Panc1 (cell line): ENCODE measurements around the gene UGT1A4. TPM values are rescaled to one million over a fixed set of nuclear protein-coding genes. Genes with fewer than 3 reads are reported as not detected.

Experiments used
- ATAC-seq: fragments of 200-7000 bp; cut with Tn5 transposase; 2 replicates; pipeline ENCODE4 v1.9.1; 2020; ENCODE audit warnings: mild to moderate bottlenecking, moderate library complexity
- BruUV-seq: library from RNA; stranded (reverse); fragments of 400-500 nt; replicated peaks from 2 replicates; lab custom pipeline; 2021; lab: Mats Ljungman, UMichigan
- CTCF ChIA-PET: fragments of 300-600 bp; sonication (Branson Sonifier 250); formaldehyde crosslinking; loops from one replicate; lab custom pipeline; 2022; ENCODE audit warnings: antibody characterized with exemption; lab: Charles Lee
- POLR2A ChIA-PET: fragments of 300-600 bp; sonication (Branson Sonifier 250); formaldehyde crosslinking; loops from one replicate; lab custom pipeline; 2022; ENCODE audit warnings: antibody characterized with exemption; lab: Charles Lee
- DNase-seq: peaks from one replicate; pipeline ENCODE4 v3.0.0-alpha.2; 2010; ENCODE audit warnings: low read depth, low spot score
- H3K27ac ChIP-seq: 2 replicates; pipeline ENCODE4 v1.5.1; 2011; ENCODE audit warnings: mild to moderate bottlenecking, low read length, inconsistent platforms
- H3K27me3 ChIP-seq: fragments of 200-500 bp; sonication (Bioruptor generic); 2 replicates; pipeline ENCODE4 v1.6.0; 2014; ENCODE audit warnings: low read length, inconsistent platforms; ENCODE audit not compliant: control insufficient read depth, insufficient read depth
- H3K36me3 ChIP-seq: fragments of 200-500 bp; sonication (Bioruptor generic); 2 replicates; pipeline ENCODE4 v1.5.1; 2014; ENCODE audit warnings: inconsistent platforms, mild to moderate bottlenecking, low read length, moderate library complexity; ENCODE audit not compliant: control insufficient read depth, insufficient read depth
- H3K4me1 ChIP-seq: 2 replicates; pipeline ENCODE4 v1.5.1; 2011; ENCODE audit warnings: inconsistent platforms, mild to moderate bottlenecking, low read length, moderate library complexity; ENCODE audit not compliant: control insufficient read depth, insufficient read depth
- H3K4me3 ChIP-seq, 2 experiments: 2 replicates each; pipeline ENCODE4 v1.5.1; 2011 to 2012; ENCODE audit warnings: low read depth in 2 of 2, low read length in 2 of 2, mild to moderate bottlenecking in 2 of 2, inconsistent platforms in 1 of 2, moderate library complexity in 1 of 2
- H3K9me3 ChIP-seq: fragments of 200-500 bp; sonication (Bioruptor generic); 2 replicates; pipeline ENCODE4 v1.5.1; 2014; ENCODE audit warnings: low read depth, mild to moderate bottlenecking, inconsistent platforms, low read length, moderate library complexity; ENCODE audit not compliant: control insufficient read depth, insufficient read depth
- CTCF ChIP-seq: fragments of 450-650 bp; IDR thresholded peaks from 2 replicates; pipeline ENCODE4 v1.5.1; 2017; ENCODE audit warnings: mild to moderate bottlenecking
- POLR2AphosphoS5 ChIP-seq: IDR thresholded peaks from 2 replicates; pipeline ENCODE4 v1.6.1; 2012; ENCODE audit warnings: mild to moderate bottlenecking, low read depth, low read length, moderate library complexity
- REST ChIP-seq, 2 experiments: IDR thresholded peaks; 2 replicates each; pipeline ENCODE4 v1.6.1; 2011 to 2012; ENCODE audit warnings: low read depth in 2 of 2, control low read depth in 1 of 2, low read length in 1 of 2, mild to moderate bottlenecking in 1 of 2, moderate library complexity in 1 of 2; ENCODE audit not compliant: insufficient read depth in 1 of 2
- SIN3A ChIP-seq: IDR thresholded peaks from 2 replicates; pipeline ENCODE4 v1.6.1; 2012; ENCODE audit warnings: low read depth, mild to moderate bottlenecking, low read length, moderate library complexity, borderline replicate concordance; ENCODE audit not compliant: insufficient read depth
- TCF7L2 ChIP-seq: IDR thresholded peaks from 2 replicates; pipeline ENCODE4 v1.6.1; 2011; ENCODE audit warnings: mild to moderate bottlenecking, low read depth, low read length, inconsistent platforms
- in situ Hi-C: cut with HindIII; loops from 2 replicates; pipeline ENCODE4 v1.10.0; 2016; ENCODE audit warnings: low sequenced_read_pairs, low pct_unique_long_range_greater_than_20kb
- intact Hi-C: fragments of 100-400 bp; cut with micrococcal nuclease; formaldehyde crosslinking; loops from one replicate; pipeline ENCODE4 v1.10.0; 2022; ENCODE audit not compliant: unreplicated experiment
- total RNA-seq: library from RNA; stranded (reverse); gene quantifications from one replicate; pipeline ENCODE4 v1.2.1, GENCODE V29; 2021; ENCODE audit not compliant: unreplicated experiment

The UGT1A4 gene
- total RNA-seq, 1 experiment from 2014 or later = not detected

- H3K9me3 ChIP-seq = no peaks in the 10 kb centered on the region
- H3K27ac ChIP-seq = no peak overlapping the region; the same call in 1 of the 2 replicates
- TF ChIP-seq REST (IDR thresholded peaks at IDR 0.05; ENCODE audit: insufficient read depth in 1 of 2, low read depth in 2 of 2, low read length in 1 of 2) = no peak
- TF ChIP-seq SIN3A = no peak
- TF ChIP-seq POLR2AphosphoS5 = no peak
- TF ChIP-seq CTCF = no peak
- TF ChIP-seq TCF7L2 = no peak
- no peak for ATAC-seq
- H3K27me3 ChIP-seq = no peaks in the 10 kb centered on the region
- H3K36me3 ChIP-seq = no peaks in the 10 kb centered on the region
- H3K4me1 ChIP-seq = no peaks in the 10 kb centered on the region
- no peak overlapping the region for H3K4me3 ChIP-seq
- no TSS peak for BruUV-seq
- ChIA-PET POLR2A (no interaction called here), CTCF (no interaction called here)
- in situ Hi-C loops = no loop called here
- intact Hi-C loops = no loop called here
- no peak for DNase-seq
Measured at GRCh38 chr2:233698740-233699139, 19.8 kb upstream of the UGT1A4 start.

GRCh38 chr2:233699424-233700027 is 19.0 kb upstream of the UGT1A4 start:
- TF ChIP-seq CTCF (no peak), POLR2AphosphoS5 (no peak), REST (IDR thresholded peaks at IDR 0.05; ENCODE audit: insufficient read depth in 1 of 2, low read depth in 2 of 2, low read length in 1 of 2) (no peak), TCF7L2 (no peak), SIN3A (no peak)
- Histone ChIP-seq H3K9me3 (no peaks in the 10 kb centered on the region), H3K27ac (peak overlapping the region; percentile 53; the same call in 1 of the 2 replicates), H3K4me1 (no peaks in the 10 kb centered on the region), H3K36me3 (no peaks in the 10 kb centered on the region), H3K4me3 (no peak overlapping the region), H3K27me3 (no peaks in the 10 kb centered on the region)
- in situ Hi-C loops = no loop called here
- ChIA-PET CTCF (no interaction called here), POLR2A (no interaction called here)
- ATAC-seq (no peak), DNase-seq (no peak)
- no TSS peak for BruUV-seq
- intact Hi-C loops = no loop called here
